GM18517 (cell line): Measurements from ENCODE around the gene TGIF1.

Source experiments
- ATAC-seq: cut with Tn5 transposase; IDR thresholded peaks from one replicate; pipeline ENCODE4 v1.9.1; 2021; ENCODE audit warnings: mild to moderate bottlenecking, moderate library complexity; ENCODE audit not compliant: unreplicated experiment

Gene TGIF1

GRCh38 chr18:3480827-3481573 lies 31.0 kb downstream of the TGIF1 start:
- no peak for ATAC-seq

GRCh38 chr18:3481696-3482210 lies 31.8 kb downstream of the TGIF1 start:
- ATAC-seq: no peak

GRCh38 chr18:3482258-3482657 lies 32.3 kb downstream of the TGIF1 start:
- no peak for ATAC-seq

DNA sequence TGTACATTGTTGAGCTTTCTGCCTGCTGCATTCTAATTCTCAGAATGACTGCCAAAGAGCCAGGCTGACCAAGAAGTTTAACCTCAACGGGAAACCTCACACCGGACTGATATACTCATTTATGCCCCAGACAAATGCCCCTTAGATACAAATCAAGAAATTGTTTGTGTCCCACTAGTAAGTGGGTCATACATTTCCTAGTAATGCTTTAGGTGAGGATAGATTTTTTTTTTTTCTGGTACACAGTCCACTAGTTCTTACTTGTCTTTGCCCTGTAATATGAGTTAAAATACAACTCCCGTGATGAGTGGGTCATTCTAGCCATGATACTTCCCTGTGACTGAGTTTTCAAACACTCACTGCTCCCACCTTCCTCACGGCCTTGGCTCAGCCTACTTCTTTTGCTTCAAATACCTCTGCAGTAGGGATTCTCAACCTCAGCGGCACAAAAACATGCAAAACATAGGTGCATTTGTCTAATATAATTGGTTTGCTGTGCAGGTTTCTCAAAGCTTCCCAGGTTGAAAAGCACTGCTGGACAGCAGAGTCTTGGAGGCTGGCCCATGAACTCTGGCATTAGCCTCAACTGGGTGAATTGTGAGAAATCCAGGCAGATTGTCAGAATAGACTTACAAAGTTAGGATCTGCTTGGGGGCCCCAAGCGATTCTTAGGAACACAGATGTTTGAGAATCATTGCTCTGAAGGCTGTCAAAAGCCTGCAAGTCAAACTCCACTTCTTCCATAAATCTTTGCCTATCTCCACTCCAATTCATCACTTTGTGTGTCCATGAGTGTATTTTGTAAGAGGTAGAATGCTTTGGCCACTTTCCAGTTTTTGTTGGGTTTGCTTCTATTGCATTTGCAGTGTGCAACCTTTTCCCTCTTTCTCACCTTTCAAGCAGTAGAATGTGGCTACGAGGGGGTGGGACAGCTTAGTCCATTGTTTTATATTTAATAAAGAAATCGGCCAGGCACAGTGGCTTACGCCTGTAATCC lies 35.5 kb downstream of the TGIF1 start:
- ATAC-seq: no peak

DNA sequence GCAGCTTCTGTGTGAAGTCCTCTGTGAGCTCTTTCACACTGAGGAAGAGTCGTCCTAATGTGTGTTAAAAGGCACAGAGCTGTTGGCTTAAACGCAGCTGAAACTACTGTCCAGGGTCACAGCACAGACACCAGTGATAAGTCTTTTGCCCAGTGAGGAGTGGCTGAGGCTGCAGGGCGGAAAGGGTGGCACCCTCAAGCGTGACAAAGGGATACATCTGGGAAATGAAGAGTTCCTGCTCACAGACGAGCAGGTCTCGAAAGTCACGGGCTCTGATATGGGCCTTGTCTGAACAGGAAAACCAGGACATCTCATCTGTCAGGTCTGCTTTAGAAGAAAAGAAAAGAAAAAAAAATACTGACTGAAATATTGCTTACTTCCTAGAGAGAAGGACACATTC lies 36.5 kb downstream of the TGIF1 start:
- no peak for ATAC-seq

GRCh38 chr18:3489462-3489861 lies 39.5 kb downstream of the TGIF1 start:
- no peak for ATAC-seq

DNA sequence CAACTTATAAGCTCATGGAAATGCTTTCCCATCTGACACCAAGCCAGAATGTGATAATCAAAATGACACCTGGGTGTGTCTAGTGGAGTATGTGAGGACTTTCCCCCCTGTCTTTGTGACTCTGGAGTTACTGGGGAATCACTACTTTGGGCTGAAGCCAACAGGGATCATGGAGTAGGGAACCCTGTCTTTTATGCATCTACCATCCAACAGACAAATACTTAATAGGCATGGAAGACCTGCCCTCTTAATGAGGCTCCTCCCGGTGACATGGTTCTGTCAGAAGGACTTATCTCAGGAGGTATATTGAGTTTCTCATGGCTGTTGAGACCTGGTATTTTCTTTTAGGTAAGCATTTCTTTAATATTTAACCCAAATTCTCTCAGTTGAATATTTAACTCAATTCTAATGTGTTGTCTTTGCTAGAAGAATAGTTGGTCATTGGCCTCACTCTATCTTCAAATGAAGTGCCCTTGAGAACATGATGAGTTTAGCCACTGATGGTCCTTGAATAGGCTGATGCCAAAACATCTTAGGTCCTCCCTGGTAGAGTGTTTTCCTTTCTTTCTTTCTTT lies 42.1 kb downstream of the TGIF1 start:
- ATAC-seq: no peak

GRCh38 chr18:3492721-3493120 lies 42.7 kb downstream of the TGIF1 start:
- ATAC-seq: no peak

DNA sequence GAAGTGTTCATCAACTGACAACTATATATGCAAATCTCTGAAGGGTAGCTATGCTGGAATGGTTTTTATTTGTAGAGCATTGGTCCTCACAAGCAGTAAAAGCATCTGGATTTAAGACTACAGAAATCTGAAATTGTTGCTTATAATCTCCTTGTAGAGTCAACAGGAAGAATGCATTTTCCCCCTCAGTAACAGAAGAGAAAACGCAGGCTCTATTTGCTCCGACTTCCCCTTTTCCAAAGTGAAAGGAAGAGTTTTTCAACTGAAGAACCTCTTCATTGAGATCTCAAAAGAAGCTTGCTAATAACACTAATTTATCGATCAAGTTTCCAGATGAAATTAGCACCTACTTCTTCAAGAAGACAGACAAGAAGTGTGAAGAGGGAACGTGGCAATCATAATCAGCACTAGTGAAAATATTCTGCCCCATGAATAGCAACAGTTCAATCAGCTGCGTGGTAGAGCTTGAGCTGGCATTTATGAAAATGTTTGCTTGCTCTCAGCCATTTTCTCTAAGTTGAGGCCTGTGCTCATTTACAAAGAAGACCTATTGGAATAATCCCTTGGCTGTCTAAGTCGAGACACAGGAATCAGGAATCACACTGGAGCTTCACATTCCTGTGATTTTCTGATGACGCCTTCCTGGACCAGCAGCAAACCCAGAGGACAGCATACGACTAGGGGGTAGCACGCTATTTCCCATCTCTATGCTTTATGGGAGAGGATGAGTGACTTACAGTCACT lies 43.7 kb downstream of the TGIF1 start:
- ATAC-seq: no peak

DNA sequence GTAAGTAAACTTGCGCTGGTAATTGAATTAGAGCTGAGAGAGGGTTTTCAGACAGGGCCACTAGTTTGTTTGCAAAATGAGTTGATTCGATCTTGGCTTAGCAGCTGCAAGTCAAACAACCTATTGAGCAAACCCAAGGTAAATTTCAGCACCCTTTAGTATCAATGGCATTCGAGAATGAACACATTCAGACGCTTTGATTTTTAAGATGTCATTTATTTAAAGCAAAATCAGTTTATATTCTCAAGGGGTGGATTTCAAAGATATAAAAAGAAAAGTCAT lies 44.2 kb downstream of the TGIF1 start:
- no peak for ATAC-seq

DNA sequence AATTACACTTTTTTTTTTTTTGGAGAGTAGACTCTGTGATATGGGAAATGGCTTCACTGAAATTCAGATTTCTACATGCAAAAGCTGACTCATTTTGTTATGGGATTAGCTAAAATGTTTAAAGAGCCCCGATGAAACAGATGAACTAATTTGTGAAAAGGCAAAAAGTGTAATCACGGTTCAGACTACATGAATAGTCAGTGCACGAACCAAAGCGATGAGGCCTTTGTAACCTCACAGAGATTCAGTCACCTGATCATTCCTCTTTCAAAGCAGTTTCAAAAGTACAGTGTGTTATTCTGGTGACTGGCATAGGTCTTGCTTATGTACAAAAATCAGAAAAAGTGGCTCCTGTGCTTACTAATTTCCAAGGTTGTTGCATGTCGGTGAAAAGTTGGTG lies 44.6 kb downstream of the TGIF1 start:
- ATAC-seq: no peak

- no peak for ATAC-seq
These were observed 45.9 kb downstream of the TGIF1 start for GRCh38 chr18:3495691-3496430.

GRCh38 chr18:3498698-3499471 lies 48.9 kb downstream of the TGIF1 start:
- no peak for ATAC-seq

- ATAC-seq: no peak
These were observed 49.5 kb downstream of the TGIF1 start for GRCh38 chr18:3499501-3499900.

- no peak for ATAC-seq
These were observed 50.0 kb downstream of the TGIF1 start for GRCh38 chr18:3500016-3500415.

GRCh38 chr18:3502650-3503049 lies 52.7 kb downstream of the TGIF1 start:
- no peak for ATAC-seq

DNA sequence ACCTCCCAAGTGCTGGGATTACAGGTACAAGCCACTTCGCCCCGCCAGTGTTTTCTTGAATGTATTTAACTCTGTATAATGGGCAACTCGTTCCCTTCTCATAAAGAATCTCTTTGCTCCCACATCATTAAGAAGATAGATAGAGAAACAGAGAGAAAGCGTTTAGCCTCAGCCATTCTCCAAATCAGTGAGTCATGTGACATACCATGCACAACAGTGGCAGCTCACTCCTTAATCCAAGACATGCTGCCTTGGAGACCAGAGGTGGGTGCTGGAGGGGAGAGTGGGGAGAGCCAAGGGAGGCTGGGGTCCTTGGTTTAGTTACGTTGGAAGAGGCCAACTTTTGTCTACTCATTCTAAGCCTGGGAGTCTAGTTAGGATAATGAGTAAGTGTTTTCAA lies 54.7 kb downstream of the TGIF1 start:
- ATAC-seq: no peak

GRCh38 chr18:3508576-3509549 lies 58.9 kb downstream of the TGIF1 start:
- no peak for ATAC-seq
